Gastrocnemius medialis (tissue), 4 donors: Measurements from ENCODE around the gene DNAL4. TPM values are rescaled to one million over a fixed set of nuclear protein-coding genes. Genes with fewer than 3 reads are reported as not detected.

Experiments used
- ATAC-seq, 2 donors: fragments of 150-250 bp; one replicate each; pipeline ENCODE4 v1.9.1; 2016
- DNase-seq, 2 donors: peaks; one replicate each; pipeline ENCODE4 v3.0.0-alpha.2; 2019
- H3K27ac ChIP-seq, 4 donors: fragments of 200-600 bp; sonication (generic); 1 replicate in 1 of 4; 2 replicates in 3 of 4; pipeline ENCODE4 v1.5.1; 2016 to 2018; ENCODE audit warnings: mild to moderate bottlenecking in 2 of 4, moderate library complexity in 1 of 4
- H3K27me3 ChIP-seq, 3 donors: fragments of 200-600 bp; sonication (generic) in 2 of 3; 1 replicate in 1 of 3; 2 replicates in 2 of 3; pipeline versions ENCODE4 v1.5.1 to v1.6.0; 2016 to 2019; ENCODE audit warnings: mild to moderate bottlenecking in 1 of 3, moderate library complexity in 1 of 3
- H3K36me3 ChIP-seq, 2 donors: fragments of 200-600 bp; sonication (generic) in 1 of 2; one replicate each; pipeline ENCODE4 v1.5.1; 2017 to 2018
- H3K4me1 ChIP-seq, 2 donors: fragments of 200-600 bp; sonication (generic) in 1 of 2; one replicate each; pipeline ENCODE4 v1.5.1; 2016 to 2017; ENCODE audit warnings: mild to moderate bottlenecking in 2 of 2
- H3K4me3 ChIP-seq, 4 donors: fragments of 200-600 bp; sonication (generic) in 3 of 4; 1 replicate in 1 of 4; 2 replicates in 3 of 4; pipeline ENCODE4 v1.5.1; 2016 to 2019; ENCODE audit warnings: mild to moderate bottlenecking in 2 of 4
- H3K9me3 ChIP-seq, 3 donors: fragments of 200-600 bp; sonication (generic) in 2 of 3; 1 replicate in 1 of 3; 2 replicates in 2 of 3; pipeline ENCODE4 v1.5.1; 2016 to 2019
- CTCF ChIP-seq, 5 experiments: fragments of 450-650 bp in 3 of 5; fragments of 200-600 bp in 2 of 5; sonication (generic) in 2 of 5; IDR thresholded peaks in 4 of 5; conservative IDR thresholded peaks in 1 of 5; 1 replicate in 4 of 5; 2 replicates in 1 of 5; pipeline ENCODE4 v1.5.1; 2016 to 2019; ENCODE audit warnings: antibody characterized with exemption in 5 of 5, mild to moderate bottlenecking in 3 of 5, moderate library complexity in 3 of 5
- POLR2A ChIP-seq, 2 donors: fragments of 450-650 bp; IDR thresholded peaks; one replicate each; pipeline ENCODE4 v1.6.1; 2017; ENCODE audit warnings: antibody characterized with exemption in 2 of 2, mild to moderate bottlenecking in 2 of 2, moderate library complexity in 2 of 2
- in situ Hi-C, 4 donors: fragments of 200-750 bp; cut with MboI; loops; one replicate each; pipeline versions ENCODE4 v1.15.0 to v1.8.0; 2017; ENCODE audit warnings: low sequenced_read_pairs in 4 of 4
- intact Hi-C: fragments of 100-400 bp; cut with DNase I; formaldehyde crosslinking; loops from one replicate; pipeline ENCODE4 v1.15.1; 2023; ENCODE audit warnings: low total_unique reads
- total RNA-seq, 4 donors: library from RNA; depleted of rRNA; stranded (reverse); fragments of >200 nt; gene quantifications; one replicate each; pipeline versions ENCODE4 v1.1.0 to v1.2.3, GENCODE V29; 2016

DNAL4 gene
- total RNA-seq, 4 donors from 2014 or later, result 5.7 to 7.2 (median 6.7) TPM

DNA sequence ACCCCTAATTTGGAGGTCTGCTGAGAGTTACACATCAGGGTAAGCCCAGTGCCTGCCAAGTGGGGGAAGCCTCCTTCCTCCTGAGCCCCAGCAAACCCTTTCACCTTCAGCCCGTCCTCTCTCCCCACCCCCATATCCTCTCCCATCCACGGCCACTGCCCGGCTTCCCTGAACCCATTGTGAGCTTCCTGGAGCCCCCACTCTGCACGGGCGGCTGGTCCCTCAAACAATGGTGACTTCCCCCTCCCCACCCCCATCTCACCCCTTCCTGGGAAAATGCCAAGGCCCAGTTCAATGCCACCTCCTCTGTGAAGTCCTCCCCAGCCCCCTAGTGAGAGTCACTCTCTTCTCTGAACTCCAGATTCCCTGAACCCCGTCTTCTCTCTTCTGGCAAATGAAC, 17.9 kb downstream of the DNAL4 start:
- no peak for ATAC-seq

GRCh38 chr22:38775656-38776055, 18.3 kb downstream of the DNAL4 start:
- intact Hi-C loops, result no loop called here
- Histone ChIP-seq H3K9me3 (no peaks in the 10 kb centered on the region), H3K27me3 (no peaks in the 10 kb centered on the region), H3K36me3 (no peaks in the 10 kb centered on the region), H3K4me1 (peaks cover 0 to 6% of the 10 kb centered on the region in 2 donors), H3K27ac (no peak overlapping the region), H3K4me3 (no peak overlapping the region)
- in situ Hi-C loops, result no loop called here
- TF ChIP-seq POLR2A (IDR thresholded peaks at IDR 0.05) (no peak), CTCF (IDR thresholded peaks at IDR 0.05 in 4 of 5, conservative IDR thresholded peaks at IDR 0.05 in 1 of 5) (no peak)
- ATAC-seq (no peak), DNase-seq (no peak)

More for the DNA sequence above, 17.9 kb downstream of the DNAL4 start:
- no peaks in the 10 kb centered on the region for H3K27me3 ChIP-seq
- no peaks in the 10 kb centered on the region for H3K9me3 ChIP-seq
- intact Hi-C loops, result no loop called here
- H3K36me3 ChIP-seq, result no peaks in the 10 kb centered on the region
- in situ Hi-C loops, result no loop called here
- peaks cover 0 to 6% of the 10 kb centered on the region in 2 donors for H3K4me1 ChIP-seq
- TF ChIP-seq POLR2A (IDR thresholded peaks at IDR 0.05) (no peak), CTCF (IDR thresholded peaks at IDR 0.05 in 4 of 5, conservative IDR thresholded peaks at IDR 0.05 in 1 of 5) (no peak)
- no peak overlapping the region for H3K4me3 ChIP-seq
- DNase-seq, result no peak
- no peak overlapping the region for H3K27ac ChIP-seq

- no peak for ATAC-seq
- Histone ChIP-seq H3K36me3 (no peaks in the 10 kb centered on the region), H3K4me3 (no peak overlapping the region), H3K27ac (no peak overlapping the region), H3K9me3 (no peaks in the 10 kb centered on the region), H3K4me1 (peaks cover 0 to 6% of the 10 kb centered on the region in 2 donors), H3K27me3 (no peaks in the 10 kb centered on the region)
- no peak for DNase-seq
- intact Hi-C loops, result no loop called here
- TF ChIP-seq POLR2A (IDR thresholded peaks at IDR 0.05) (no peak), CTCF (IDR thresholded peaks at IDR 0.05 in 4 of 5, conservative IDR thresholded peaks at IDR 0.05 in 1 of 5) (no peak)
- in situ Hi-C loops, result no loop called here
Measured at GRCh38 chr22:38774496-38775166, 19.3 kb downstream of the DNAL4 start.

GRCh38 chr22:38773363-38773946, 20.5 kb downstream of the DNAL4 start:
- Histone ChIP-seq H3K9me3 (no peaks in the 10 kb centered on the region), H3K4me1 (peaks cover 0 to 6% of the 10 kb centered on the region in 2 donors), H3K4me3 (no peak overlapping the region), H3K27ac (no peak overlapping the region), H3K27me3 (no peaks in the 10 kb centered on the region), H3K36me3 (no peaks in the 10 kb centered on the region)
- TF ChIP-seq POLR2A (IDR thresholded peaks at IDR 0.05) (no peak), CTCF (IDR thresholded peaks at IDR 0.05 in 4 of 5, conservative IDR thresholded peaks at IDR 0.05 in 1 of 5) (no peak)
- DNase-seq (no peak), ATAC-seq (no peak)
- in situ Hi-C loops, result no loop called here
- intact Hi-C loops, result no loop called here

GRCh38 chr22:38772623-38772873, 21.4 kb downstream of the DNAL4 start:
- in situ Hi-C loops (no loop called here), intact Hi-C loops (no loop called here)
- Histone ChIP-seq H3K4me1 (peaks cover 0 to 4% of the 10 kb centered on the region in 2 donors), H3K4me3 (no peak overlapping the region), H3K27me3 (no peaks in the 10 kb centered on the region), H3K9me3 (no peaks in the 10 kb centered on the region), H3K36me3 (no peaks in the 10 kb centered on the region), H3K27ac (no peak overlapping the region)
- ATAC-seq (no peak), DNase-seq (no peak)
- TF ChIP-seq POLR2A (IDR thresholded peaks at IDR 0.05), result no peak
- TF ChIP-seq CTCF (IDR thresholded peaks at IDR 0.05 in 4 of 5, conservative IDR thresholded peaks at IDR 0.05 in 1 of 5), result no peak
